Non-pigmented ciliary epithelial cell (primary cell): ENCODE results near the gene VEPH1.

Source experiments
- DNase-seq: peaks from one replicate; pipeline ENCODE4 v3.0.0-alpha.2; 2010; ENCODE audit warnings: low read depth

VEPH1 gene

DNA sequence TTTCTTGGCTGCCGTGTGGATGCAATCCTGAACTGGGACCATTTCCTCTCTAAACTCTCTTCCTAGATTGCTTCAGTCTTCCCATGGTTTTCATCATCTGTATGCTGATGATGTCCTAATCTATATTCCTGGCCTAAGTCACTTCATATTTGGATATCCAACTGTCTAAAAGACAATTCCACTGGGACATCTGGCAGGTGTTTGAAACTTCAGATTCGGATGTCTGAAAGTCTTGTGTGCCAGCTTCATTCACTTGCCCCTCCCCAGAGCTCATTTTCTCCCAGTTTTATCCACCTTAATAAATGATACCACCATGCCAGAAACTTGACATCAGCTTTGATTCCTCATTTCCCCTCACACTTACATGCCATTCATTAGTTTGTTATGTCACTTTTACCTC lies 201.5 kb downstream of the VEPH1 start:
- DNase-seq, result no peak

DNA sequence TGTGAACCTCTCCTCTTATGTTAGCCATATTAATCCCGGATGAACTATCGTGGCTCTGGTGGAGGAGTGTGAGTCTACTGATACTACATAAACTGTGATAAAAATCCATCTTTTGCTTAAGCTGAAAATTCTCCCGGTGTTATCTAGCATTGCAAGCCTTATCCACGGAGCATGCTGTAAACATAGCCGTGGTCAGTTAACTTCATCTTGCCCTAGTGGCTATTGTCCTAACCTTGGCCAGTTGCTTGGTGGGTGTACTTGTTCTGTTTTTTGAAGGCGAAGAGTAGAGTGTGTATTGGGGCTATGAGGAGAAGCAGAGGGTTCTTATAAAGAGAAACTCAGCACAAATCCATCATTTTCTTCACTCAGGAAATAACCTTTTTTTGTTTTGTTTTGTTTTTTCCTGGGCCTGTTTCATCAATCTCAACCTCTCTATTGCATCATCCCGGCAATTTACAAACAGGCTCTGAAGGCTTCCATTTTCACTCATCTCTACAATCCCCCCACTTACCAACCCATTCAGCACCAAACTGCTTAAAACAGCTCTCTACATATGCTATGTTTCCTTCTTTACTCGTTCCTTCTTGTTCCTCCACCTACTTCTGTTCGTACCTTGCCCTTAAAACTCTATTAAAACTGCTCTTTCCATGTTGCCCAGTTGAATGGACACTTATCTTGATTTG lies 202.1 kb downstream of the VEPH1 start:
- DNase-seq, result no peak

DNA sequence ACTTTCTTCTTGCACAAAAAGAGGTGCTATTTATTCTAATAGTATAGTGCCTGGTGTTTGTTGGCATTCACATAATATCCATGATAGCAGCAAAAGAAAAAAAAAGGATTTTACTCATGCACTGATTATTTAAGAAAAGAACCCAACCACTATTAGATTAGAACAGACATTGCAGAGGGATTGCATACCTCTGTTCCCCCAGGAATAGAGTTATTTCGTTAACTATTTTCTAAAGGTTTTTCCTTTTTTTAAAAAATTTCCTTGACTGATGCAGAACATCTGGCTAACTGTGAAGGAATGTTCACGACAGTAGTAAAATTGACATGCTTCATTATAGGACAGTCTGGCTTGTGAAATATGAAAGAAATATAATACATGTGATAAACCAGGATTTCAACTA lies 203.1 kb downstream of the VEPH1 start:
- DNase-seq, result no peak

DNA sequence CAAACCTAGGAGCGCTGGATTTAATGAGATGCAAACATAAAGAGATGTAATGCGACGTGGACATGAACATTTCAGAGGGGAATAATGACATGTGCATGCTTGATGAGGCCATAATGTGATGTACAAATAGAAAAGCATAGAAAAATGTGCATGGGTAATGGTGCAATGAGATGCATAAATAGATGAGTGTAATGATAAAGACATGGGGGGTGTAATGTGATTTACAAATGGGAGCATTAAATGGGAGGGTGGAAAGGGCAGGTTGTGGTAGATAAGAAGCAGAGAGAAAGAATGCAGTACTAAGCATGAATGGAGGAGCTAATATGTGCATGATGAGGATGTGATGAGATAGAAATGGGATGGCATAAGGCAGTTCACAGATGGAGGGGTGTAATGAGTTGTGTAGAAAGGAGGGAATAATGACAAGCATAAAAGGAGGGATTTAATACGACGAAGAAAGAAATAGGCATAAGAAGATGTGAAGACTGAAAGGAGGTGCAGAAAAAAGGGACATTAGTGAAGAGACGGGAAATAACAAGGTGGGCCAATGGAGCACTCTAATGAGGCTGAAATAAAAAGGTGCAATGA lies 205.8 kb downstream of the VEPH1 start:
- DNase-seq, result no peak

DNA sequence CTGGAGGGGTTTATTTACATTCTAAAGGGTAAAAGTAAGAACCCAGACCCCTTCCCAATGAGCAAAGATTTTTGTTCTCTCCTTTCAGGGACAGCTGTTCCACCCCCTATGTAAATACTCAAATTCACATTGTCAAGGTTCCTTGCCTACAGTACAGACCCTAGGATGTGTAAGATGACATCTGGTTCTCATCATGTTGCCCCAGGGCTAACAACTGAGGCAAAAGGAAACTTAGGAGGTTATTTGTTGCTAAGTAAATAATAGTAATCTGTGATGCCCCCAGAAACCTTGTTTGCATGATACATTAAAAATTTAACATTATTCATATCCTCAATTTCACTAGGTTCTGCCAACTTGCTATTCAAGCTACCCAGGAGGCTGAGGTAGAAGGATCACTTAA lies 208.3 kb downstream of the VEPH1 start:
- no peak for DNase-seq

DNA sequence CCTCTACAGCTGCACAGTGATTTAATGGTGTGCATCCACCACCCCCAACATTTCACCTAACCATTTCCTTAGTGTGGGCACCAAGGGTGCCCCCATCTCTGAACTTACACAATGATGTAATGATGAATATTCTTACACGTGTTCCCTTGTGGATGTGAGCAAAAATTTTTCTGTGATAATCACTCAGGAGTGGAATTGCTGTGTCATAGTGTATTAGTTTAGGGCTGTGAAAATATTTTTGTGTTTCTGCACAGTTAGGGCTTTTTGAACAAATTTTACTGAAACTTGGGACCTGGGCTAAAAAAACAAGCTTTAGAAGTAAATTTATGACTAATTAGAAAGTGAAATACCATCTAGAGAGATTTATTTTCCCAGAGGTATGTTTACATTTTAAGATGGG lies 208.7 kb downstream of the VEPH1 start:
- DNase-seq, result no peak

DNA sequence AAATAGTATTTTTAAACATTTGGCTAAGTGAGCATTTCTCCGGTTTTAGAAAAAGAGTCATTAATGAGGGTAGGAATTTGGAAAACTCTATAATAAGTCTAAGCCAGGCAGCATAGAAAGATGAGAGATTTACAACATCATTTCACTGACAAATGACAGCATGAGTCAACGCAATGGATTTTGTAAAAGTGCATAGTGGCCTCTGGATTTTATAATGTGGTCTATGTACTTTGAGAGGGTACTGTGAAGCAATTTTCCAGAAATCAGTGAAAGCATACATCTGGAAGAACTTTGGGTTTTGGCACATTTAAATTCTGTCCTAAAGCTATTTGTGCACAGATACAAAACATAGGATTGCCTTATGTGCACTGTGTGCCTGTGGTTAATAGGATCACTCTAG lies 212.4 kb downstream of the VEPH1 start:
- peak; percentile 44 for DNase-seq

DNA sequence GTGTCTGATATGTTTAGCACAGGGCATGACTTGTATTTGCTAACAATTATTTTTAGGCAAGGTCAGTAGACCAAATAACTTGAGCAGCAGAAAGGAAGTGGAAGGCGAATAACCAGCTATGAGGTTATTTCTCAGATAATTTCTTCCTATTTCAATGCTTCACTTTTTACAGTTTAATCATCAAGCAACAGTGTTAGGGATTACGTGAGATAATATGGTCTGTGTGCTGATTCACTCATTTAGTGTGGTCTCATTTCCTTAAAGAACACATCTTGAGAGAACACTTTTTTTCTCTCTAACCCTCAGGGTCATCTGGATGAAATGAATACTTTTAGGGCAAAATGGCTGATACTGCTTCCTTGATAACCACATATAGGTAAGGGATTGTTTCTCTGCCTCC lies 217.2 kb downstream of the VEPH1 start:
- no peak for DNase-seq

DNA sequence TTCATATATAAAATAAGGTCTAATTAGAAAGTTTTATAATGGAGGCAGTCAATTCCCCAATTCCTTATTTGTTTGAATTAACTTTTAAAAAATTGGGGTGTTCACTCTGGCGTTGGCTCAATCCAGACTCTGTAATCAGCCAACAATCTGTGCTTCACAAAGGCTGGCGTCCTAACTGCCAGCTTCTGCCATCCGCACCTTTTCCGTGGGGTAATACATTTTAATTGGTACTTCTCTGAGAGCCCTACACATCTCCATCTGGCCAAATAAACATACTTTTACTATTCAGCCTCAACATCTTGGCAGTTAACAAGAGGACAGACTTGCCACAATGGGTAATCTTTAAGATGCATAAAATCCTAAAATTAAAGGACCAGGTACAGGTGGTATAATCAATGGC lies 218.1 kb downstream of the VEPH1 start:
- no peak for DNase-seq

DNA sequence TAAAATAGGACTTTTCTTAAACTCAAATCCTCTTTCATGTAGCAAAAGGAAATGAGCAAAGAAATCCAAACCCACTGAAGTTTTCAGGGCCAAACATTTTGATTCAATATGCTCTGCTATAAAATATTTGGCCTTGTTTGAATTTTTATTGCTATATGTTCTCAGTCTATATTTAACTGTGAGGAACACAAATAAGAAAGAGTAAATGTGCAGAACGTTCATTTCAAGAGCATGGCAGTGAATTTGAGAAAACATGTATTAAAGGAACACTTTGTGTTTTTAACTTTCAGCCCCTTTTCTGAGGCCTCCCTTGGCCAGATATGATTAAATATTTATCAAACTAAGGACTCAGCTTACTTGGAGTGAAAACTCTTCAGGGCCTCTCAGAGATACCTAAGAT lies 218.5 kb downstream of the VEPH1 start:
- DNase-seq, result no peak

DNA sequence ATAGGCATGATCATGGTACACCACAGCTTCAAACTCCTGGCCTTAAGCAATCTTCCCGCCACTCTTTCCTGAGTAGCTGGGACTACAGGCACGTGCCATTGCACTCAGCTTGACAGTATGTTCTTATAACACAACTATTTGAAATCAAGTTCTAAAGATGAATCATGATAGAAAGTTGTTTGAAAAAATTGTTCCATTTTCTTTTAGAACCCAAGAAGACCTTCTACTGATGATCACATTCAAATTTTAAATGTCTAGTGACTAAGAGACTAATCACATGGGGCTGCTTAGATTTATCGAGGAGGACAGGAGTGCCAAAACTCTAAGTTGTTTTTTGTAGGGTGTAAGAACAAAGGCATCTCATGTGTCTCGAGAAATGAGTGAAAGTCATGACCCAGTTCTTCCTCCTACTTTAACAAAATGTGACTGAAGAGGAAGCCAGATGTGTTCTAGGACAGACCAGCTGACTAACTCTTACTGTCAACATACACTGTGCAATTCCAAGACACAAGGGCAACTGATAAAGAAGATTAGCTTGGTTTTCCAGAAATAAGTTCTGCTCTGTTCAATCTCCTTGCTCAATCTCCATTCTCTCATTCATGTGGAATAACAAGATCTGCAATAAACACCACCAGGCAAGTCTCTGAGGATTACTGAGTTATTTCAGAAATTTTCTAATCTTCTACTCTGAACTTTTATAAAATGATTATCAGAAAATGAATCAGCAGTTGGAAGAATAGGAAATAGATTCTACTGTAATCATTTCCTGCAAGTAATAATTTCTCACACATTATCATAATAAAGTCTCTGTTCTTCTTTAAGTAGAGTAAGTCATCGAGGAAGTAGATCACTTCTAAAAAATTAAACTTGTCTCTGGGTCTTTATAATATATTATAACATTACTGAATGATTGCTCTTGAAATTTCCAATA lies 220.7 kb downstream of the VEPH1 start:
- DNase-seq, result peak; percentile 88

DNA sequence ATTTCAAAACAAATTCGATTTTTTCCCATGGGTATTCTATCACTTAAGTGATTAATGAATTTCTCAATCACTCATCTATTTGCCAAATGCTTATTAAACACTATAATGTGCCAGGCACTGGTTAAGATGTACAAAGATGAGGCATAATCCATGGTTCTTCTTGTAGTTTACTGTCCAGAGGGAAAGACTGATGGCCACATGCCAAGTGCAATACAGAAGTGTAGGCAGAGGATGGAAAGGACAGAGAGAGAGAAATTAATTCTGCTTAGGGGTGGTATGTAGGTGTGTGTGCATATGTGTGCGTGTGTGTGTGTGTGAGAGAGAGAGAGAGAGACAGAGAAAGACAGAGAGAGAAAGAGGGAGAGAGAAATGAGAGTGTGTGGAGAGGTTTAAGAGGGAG lies 222.4 kb downstream of the VEPH1 start:
- no peak for DNase-seq

DNA sequence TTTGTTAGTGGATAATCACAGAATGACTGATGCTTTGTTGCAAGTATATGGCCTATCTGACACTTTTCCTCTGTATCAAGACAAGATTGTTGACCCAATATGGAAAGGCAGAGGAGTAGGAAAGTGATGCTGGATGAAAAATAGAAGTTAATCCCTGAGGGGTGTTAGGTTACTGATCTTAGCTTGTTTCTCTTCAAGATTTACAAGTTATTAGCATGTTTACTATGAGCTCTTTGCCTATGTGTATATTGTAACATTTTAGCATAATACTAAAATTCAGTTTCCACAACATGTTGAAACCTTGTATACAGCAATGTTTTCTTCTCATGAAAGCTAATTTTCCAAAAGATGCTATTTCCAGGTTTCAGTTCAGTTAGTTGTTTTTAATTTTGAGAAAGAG lies 222.9 kb downstream of the VEPH1 start:
- no peak for DNase-seq

DNA sequence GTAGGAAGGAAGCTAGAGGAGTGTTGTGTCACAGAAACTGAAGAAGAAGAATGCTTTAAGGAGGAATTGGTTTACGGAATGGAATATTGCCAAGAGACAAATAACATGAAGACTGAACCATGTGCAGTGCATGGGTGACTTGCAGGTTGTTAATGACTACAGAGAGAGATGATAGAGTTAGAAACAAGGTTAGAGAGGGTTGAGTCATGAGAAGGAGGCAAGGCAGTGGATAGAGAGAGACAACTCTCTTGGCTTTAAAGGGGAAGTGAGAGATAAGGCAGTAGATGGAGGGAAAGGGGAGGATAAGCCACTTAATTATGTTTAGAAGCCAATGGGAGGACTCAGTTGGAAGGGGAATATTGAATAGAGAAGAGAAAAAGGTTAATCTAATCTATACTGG lies 224.0 kb downstream of the VEPH1 start:
- DNase-seq, result no peak

DNA sequence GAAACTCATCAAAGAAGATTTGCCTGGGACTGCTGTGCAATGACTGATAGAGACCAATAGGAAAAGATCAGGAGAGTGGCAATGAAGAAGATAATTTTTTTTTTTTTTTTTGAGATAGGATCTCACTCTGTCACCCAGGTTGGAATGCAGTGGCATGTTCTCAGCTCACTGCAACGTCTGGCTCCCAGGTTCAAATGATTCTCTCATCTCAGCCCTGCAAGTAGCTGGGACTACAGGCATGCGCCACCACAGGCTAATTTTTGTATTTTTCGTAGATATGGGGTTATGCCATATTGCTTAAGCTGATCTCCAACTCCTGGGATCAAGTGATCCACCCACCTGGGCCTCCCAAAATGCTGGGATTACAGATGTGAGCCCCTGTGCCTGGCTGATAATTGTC lies 226.4 kb downstream of the VEPH1 start:
- DNase-seq, result no peak

DNA sequence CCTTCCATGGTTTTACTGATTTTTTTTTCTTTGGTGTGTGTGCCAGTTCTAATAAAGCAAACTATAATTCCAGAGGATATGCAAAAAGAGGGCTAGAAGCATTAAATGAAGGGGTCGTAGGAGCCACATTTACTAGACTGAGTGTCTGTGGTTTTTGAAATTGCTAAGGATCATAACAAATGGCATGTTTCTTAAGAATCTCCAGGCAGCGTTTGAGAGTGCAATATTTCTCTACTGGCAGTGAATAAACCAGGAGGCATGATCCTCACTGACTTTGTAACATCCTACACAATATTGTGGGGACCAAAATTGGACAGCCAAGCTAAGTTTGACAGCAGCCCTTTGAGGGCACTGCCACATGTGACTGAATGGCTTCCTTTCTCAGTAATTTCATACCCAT lies 227.4 kb downstream of the VEPH1 start:
- no peak for DNase-seq

DNA sequence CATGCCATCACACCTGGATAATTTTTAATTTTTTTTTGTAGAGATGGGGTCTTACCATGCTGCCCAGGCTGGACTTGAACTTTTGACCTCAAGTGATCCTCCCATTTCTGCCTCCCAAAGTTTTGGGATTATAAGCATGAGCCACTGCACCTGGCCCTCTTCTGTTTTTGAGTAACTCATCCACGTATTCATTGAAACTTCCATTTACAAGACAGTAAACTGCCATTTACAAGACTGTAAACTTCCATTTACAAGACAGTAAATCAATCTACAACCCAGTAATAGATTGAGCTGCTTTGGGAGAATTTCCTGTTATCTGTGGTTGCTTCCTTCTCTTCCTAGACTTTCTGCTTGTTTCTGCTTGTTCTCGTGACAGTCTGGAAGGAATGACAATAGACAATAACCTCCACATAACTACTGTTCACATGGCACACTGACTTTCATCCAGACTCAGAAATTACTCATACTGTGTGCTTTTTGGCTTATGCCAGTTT lies 228.5 kb downstream of the VEPH1 start:
- no peak for DNase-seq

DNA sequence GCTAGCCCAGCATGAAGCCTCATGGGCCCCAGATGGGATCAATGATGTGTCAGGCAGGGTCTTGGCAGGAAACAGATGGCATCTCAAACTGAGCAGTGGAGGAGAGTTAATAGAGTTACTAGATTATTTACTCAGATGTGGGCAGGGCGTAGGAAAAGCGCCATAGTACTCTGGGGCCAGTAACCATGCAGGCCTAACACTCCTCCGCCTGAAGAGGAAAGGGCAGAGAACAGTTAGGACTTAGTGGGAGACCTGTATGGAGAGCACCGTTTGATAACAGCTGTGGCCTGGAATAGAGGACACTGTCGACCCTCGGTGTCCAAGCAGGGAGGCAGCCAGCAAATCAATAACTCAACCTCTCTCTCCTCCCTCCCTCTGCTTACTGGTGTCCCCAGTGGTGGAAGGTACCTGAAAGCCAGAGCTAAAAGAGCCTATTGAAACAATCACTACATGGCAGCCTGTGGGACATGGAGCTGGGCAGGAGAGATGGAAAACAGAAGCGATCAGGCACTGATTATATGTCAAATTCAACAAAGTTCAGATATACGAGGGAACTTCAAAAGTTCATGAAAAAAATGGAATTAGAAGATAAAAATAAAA lies 231.8 kb downstream of the VEPH1 start:
- DNase-seq, result no peak

DNA sequence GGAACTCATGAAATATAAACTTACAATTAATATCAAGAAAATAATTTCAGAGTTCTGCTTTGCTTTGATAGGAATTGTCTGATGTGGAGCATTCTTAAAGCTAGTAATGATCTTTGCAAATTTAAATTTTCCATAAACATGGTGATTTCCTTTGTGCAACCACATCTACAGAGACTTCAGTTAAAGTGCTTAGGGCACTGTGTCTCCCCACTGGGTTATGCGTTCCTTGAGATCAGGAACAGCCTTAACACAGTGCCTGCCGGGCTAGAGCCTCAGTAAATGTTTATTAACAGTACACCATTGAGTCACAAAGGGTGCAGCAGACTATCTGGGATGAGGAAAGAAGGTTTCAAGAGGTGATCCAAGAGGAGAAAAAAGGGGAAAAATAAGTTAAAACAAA lies 235.2 kb downstream of the VEPH1 start:
- no peak for DNase-seq

DNA sequence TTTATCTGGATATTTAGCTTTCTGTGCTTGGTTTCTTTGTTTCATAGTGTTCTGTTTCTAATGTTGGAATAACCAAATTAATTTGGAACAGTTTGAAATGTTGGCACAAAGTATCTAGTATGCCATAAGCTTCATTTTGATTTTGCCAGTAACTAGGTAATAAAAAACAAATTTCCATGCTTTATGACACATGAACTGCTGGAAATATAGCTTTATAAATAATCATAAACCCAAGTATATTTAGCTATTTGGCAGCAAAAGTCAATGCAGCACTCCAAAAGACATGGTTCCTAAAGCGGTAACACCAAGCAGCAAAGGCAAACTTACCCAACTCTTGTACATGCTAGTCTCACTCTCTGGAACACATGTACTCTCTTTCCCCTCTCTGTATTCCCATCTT lies 237.3 kb downstream of the VEPH1 start:
- no peak for DNase-seq

DNA sequence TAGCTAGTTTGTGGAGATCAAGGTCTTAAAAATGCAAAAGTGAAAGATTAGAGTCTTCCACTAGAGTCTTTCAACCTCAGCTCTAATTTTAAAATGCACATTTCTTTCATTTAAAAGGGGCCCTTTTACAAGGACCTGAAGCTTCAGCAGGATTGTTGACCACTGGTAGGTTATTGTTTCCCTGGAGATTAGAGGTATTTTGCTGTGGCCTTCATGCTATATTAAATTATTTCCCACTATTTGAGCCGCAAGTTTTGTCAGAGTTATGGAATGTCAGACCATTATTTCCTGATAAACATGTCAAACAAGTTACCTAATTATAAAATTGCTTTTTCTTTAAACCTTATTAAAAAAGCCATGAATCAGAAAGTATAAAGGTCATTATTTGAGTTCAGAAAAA lies 240.2 kb downstream of the VEPH1 start:
- DNase-seq, result no peak

DNA sequence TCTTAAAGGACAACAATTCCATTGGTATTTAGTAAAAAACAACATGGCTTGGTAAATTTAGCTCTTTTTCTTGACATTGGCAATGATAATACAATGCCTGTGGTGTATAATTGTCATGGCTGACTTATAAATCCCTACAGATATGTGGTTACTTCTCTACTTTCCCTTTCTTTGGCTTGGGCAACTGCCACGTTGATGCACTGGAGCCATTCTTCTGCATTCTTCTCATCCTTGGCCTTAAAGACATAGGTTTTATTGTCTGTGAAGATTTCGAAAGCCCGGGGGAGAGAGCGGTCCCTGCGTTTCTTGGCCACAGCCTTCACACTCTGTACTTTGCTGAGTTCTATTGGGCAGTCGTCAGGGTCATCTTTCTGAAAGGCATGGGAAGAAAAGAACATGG lies 242.2 kb downstream of the VEPH1 start:
- DNase-seq, result no peak

DNA sequence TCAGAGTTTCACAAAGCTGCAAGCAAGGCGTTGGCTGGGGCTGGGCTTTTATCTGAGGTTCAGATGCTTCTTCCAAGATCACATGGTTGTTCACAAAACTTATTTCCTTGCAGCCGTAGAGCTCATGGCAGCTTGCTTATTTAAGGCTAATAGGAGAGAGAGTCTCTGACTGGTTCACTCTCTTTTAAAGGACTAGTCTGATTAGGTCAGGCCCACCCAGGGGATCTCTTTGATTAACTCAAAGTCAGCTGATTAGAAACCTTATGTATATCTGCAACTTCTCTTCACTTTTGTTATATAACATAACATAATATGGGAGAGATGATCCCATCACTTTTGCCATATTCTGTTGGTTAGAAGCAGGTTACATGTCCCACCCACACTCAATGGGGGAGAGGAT lies 243.4 kb downstream of the VEPH1 start:
- no peak for DNase-seq
